Right hindlimb (tissue), 1 donor: ENCODE data around the gene PYROXD2.
"Not testable (repeated sequence)": the region's sequence is repeated elsewhere in the genome, so short reads cannot be mapped to it uniquely, and the experiment has no call there.

Experiments used
- DNase-seq: peaks from one replicate; pipeline ENCODE4 v3.0.0-alpha.2; 2018

Gene PYROXD2

DNA sequence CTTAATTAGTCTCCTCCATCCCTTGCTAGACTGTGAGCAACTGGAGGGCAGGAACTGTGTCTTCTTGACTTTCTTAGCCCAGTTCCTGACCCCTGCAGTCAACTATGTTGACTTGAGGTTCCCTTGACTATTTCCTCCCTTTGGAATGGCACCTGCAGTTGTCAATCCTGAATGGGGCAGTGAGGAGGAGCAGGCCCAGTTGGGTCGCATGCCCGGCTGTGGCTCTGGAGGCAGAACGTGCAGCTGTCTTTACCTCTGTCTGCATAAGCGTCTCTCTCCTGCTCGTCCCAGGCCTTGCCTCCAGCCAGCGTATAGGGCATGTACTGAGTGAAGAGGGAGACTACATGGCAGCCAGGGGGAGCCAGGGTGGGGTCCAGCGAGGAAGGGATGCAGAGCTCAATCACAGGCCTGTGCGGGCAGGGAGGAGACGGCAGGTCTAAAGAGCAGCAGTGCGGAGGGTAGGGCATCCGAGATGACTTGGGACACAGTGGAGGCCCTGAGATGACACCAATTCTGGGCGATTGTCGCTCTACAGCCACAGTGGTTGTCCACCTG is 26.8 kb downstream of the PYROXD2 start:
- peak; percentile 44 for DNase-seq

DNA sequence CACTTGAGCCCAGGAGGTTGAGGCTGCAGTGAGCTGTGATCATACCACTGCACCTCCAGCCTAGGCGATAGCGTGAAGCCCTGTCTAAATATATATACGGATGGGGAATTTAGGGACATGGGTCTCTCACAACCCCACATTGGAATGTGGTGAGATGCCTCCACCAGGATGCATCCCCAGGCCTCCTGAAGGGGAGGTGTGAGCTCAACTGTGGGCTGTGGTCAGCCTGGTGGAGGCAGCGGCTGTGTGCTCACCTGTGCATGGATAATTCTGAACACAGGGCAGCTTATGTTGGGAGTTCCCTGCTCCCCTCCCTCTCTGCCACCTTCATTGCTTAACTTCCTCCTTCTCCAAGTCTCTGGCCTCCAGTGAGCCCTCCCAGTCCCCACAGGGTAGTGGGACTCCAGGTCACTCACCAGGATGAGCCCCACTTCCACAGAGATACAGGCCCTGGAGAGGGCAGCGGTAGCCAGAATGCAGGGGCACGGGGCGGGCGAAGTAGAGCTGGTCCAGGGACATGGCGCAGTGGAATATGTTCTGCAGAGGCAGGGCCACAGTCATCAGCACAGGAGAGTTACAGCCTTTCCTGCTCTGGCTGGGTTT is 30.4 kb downstream of the PYROXD2 start:
- no peak for DNase-seq

GRCh38 chr10:98383869-98384268 is 31.1 kb downstream of the PYROXD2 start:
- no peak for DNase-seq

DNA sequence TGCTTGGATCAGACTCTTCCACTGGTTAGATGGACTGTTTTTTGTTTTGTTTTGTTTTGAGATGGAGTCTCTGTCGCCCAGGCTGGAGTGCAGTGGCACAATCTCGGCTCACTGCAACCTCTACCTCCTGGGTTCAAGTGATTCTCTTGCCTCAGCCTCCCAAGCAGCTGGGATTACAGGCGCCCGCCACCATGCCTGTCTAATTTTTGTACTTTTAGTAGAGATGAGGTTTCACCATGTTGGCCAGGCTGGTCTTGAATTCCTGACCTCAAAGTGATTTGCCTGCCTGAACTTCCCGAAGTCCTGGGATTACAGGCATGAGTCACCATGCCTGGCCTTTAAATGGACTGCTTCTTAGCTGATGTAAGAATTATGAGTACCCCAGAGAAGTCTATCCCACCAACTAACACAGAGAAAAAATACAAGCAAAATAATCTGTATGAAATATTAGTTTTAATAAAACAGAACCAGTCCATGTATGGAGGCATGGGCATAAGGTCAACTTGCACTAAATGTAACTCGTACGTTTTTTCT is 31.8 kb downstream of the PYROXD2 start:
- not testable (repeated sequence) for DNase-seq

GRCh38 chr10:98382691-98383101 is 32.3 kb downstream of the PYROXD2 start:
- DNase-seq: no peak

DNA sequence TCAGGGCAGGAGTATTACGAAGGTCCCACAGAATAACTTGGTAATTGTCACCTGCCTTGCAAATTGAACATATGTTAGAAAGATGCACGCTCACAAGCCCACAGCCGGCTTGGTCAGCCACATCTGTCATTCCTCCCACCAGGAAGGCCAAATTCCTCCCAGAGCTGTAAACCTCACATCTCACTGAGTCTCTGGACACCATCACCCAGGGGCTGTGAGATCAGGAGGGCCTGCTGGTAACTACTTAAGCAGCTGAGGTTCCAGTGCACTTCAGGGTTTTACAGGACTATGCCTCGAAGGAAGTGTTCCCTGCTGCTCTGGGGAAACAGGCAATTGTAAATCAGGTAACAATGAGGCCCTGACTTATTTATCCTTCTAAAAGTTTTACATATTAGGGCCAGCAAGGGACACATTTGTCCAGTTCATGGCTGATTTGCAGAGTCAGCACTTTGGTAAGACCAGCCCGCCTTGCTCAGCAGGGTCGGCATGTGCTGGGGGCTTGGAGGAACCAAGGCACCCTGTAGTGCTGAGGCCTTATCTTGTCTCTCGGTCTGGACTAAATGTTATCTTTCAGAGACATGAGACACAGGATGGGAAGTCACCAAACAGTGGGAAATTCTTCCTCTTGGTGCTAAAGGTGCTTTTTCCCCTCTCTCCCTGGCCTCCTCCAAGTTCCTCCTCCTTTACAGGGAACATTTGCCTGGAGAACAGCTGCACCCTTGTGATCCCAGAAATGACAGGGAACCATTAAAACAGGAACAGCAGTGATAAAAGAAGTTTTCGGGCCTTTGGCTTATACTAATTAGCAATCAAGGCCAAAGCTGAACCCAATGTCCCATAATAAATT is 34.3 kb downstream of the PYROXD2 start:
- DNase-seq: no peak

- no peak for DNase-seq
Observed at GRCh38 chr10:98378722-98379121, 36.3 kb downstream of the PYROXD2 start.

GRCh38 chr10:98377536-98377935 is 37.4 kb downstream of the PYROXD2 start:
- no peak for DNase-seq

DNA sequence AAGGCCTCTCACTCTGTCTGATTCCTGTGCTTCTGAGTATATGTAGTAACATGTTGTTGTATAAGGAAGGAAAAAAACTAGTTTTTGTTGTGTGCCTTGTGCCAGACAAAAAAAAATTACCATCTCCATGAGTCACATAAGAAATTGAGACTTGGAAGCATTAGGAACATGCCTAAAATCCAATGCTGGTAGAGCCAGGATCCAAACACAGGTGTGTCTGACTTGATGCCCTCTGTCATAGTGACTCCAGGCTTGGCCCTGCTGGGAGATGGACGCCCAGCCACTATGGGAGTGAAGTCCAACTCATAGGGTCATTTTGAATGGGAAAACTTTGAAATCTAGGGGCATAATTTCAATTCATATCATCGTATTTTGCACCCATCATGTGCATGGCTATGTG is 38.0 kb downstream of the PYROXD2 start:
- DNase-seq: no peak

GRCh38 chr10:98376485-98376884 is 38.5 kb downstream of the PYROXD2 start:
- no peak for DNase-seq

DNA sequence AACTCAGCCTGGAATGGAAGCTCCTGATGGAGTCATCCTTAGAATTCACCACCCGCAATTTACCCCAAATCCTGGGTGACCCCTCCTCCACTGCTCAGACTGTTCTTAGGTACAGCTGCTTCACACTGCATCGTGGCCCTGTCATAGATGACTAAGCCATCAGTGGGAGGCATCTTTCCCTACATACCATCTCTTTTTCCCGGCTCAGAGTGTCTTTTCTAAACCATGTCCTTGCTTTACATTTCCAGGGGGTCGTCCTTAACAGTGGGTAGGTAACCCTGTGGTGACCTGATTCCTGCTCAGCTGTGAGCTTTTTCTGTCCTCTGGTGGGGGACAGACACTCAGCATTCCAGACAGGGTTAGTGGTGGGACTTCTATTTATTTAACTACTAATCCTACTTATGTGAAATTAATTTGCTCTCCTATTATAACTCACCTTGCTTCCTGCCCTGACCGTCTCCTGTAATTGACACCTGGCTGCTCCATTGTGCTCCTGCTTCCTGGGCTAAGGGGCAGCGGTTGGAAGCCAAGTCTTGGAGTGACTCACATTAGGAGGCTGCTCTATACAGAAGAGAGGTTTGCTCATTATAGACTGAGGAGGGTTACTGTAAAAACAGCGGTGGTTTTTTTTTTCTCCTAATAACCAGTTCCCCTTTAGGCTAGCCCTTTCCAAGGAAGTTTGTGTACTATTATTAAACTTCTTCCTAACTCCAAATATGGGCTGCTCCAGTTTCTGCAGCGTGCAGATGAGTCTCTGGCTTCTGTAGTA is 40.6 kb downstream of the PYROXD2 start:
- no peak for DNase-seq

GRCh38 chr10:98373260-98374040 is 41.5 kb downstream of the PYROXD2 start:
- DNase-seq: no peak

- no peak for DNase-seq
Observed at GRCh38 chr10:98370831-98371820, 43.9 kb downstream of the PYROXD2 start.

DNA sequence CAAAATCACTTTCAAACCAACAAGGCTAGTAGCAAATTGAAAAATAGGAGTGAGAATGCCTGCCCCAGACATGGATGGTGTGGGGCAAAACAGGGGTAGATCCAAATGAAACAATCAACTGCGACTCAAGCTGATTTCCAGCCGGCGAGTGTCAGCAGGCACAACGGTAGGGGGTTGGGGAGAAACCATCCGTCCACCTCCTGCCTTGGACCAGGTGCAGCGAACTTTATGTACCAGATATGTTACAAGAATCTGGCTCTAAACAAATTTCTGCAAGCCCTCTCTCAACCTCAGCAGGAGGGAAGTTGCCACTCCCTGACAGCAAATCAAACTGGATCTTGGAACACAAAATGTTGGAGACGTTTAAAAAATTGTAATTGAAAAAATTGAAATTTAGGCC is 45.2 kb downstream of the PYROXD2 start:
- no peak for DNase-seq

- DNase-seq: no peak
Observed at GRCh38 chr10:98368644-98369043, 46.3 kb downstream of the PYROXD2 start.

DNA sequence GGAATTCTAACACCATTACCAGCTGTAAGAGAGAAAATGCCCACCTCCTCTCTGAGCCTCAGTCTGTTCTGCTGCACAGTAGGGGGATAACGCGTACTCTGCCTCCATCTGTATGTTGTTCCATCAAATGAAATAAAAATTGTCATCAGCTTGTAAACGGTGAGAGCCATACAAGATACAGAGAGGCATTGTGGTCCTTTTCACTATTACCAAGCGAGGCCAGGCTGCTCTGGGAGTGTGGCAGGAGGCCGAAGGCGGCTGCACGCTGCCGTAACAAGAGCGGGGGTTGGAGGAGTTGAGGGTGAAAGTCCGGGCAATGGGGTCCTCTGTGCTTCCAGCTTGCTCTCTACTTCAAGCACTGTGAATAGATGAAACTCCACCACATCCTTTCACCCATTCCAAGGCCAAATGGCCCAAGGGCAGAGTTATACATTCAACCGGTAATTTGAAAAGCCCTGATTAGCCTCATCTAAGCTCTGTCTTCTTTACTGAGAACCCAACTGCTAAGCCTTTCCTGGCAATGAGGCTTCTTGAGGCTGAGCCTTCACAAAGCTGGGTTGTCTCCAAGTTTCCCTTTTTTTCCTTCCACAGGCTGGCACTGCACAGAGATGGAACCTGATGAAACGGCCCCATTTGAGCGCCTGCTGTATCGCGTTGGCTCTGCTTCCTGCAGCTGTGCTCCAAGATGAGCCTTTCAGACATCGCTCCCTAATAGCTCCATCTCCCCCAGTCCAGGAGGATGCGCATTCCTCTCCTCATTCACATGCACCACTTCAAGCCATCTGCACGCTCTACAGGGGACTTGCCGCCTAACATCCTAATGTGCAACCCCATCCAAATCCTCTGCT is 47.2 kb downstream of the PYROXD2 start:
- DNase-seq: peak; percentile 64

DNA sequence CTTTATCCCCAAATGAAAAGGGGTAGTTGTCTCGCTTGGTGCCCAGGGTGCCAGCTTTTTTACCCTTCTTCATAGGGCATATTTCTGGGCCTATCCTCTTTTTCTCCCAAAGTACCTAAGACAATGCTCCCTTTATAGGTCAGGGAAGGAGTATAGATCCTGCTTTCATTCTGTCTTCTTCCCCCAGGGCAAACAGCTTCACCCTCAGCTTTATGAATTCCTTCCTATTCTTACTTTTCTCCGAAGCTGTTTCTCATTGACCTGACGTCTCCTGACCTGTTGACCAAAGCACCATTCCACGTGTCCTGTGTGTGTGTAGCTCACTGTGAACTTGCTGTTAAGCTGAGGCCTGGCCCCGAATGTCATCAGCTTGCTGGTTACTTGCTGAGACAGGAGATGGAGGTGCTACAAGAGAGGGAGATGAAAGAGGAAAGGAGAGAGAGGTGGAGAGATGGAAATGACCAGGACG is 48.9 kb downstream of the PYROXD2 start:
- no peak for DNase-seq

DNA sequence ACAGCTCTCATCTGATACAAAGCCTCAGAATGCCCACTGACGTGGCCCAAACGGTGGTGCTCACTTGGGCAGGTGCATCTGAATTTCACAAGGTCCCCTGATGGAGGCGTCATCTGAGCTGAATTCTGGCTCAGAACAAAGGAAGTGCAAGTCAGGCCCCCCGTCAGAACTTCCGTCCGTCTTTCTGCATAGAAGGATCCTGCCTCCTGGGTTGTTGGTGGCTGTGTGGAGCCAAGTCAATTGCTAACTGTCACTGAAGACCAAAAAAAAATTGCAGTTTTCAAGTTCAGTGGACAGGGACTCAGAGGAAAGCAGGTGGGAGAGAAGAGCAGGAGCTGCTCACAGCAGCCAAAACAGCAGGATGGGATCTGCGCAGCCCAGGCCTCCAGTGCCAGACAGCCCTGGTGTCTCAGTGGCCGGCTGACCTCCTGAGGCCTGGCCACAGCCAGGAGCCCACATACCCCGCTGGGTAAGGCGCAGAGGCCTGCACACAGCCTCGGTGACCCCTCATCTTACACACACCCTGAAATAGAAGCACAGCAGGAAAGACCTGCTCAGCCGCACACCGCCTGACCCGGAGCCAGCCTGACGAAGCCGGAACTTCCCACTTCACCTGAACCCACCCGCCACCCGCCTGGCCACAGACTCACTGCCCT is 49.4 kb downstream of the PYROXD2 start:
- DNase-seq: no peak

DNA sequence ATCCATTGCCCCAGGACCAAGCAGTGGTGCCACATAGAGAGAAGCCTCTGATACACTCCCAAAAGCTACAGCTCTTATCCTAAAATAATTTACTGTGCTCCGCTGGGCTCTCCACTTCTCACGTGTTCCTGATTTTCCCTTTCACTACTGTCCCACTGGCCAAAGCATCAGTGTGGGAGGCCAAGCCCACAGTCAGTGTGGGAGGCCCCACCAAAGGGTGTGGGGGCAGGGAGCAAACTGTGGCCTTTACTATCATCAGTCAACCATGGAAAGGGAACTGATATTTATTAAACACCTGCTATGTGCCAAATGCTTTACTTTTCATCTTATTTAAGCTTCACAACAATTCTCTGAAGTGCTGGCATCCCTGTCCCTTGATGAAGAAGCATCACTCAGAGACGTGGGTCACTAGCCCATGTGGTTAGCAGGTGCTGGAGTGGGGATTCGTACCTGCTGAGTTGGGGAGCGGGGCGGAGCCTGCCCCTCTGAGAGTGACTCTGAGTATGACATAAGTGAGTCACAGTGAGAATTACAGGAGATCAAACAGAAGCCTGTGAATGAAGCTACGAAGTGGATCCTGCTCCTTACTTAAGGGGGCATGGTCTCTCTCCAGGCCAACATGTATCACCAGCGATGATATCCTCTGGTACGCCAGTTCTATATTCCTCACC is 50.4 kb downstream of the PYROXD2 start:
- no peak for DNase-seq
